GM23338 (cell line): ENCODE data around the gene KPTN. TPM values are rescaled to one million over a fixed set of nuclear protein-coding genes. Genes with fewer than 3 reads are reported as not detected.
A peak's percentile ranks its signal among the peaks of the same experiment; 100 is the strongest.

Experiments
- ATAC-seq: fragments of 200-7000 bp; cut with Tn5 transposase; 3 replicates; pipeline ENCODE4 v1.9.1; 2020
- DNase-seq: peaks from one replicate; pipeline ENCODE4 v3.0.0-alpha.2; 2015; ENCODE audit warnings: low spot score
- H2AFZ ChIP-seq: fragments of 200-600 bp; sonication (generic); 2 replicates; pipeline ENCODE4 v1.8.0; 2016; ENCODE audit warnings: antibody characterized with exemption, mild to moderate bottlenecking, moderate library complexity
- H3F3A ChIP-seq: fragments of 200-600 bp; sonication (generic); replicated peaks from 2 replicates; pipeline ENCODE4 v1.8.0; 2017; ENCODE audit warnings: antibody characterized with exemption, mixed run types, low read depth
- H3K27ac ChIP-seq: fragments of 200-600 bp; sonication (generic); 2 replicates; pipeline ENCODE4 v1.6.1; 2016; ENCODE audit warnings: low read depth
- H3K27me3 ChIP-seq: fragments of 200-600 bp; sonication (generic); 2 replicates; pipeline ENCODE4 v1.8.0; 2016; ENCODE audit warnings: mild to moderate bottlenecking, mixed run types, moderate library complexity; ENCODE audit not compliant: insufficient read depth
- H3K36me3 ChIP-seq: fragments of 200-600 bp; sonication (generic); 2 replicates; pipeline ENCODE4 v1.8.0; 2016; ENCODE audit warnings: mild to moderate bottlenecking; ENCODE audit not compliant: insufficient read depth
- H3K4me1 ChIP-seq: fragments of 200-600 bp; sonication (generic); 2 replicates; pipeline ENCODE4 v1.8.0; 2016; ENCODE audit warnings: mild to moderate bottlenecking, moderate library complexity; ENCODE audit not compliant: insufficient read depth
- H3K4me2 ChIP-seq: fragments of 200-600 bp; sonication (generic); 2 replicates; pipeline ENCODE4 v1.7.1; 2017; ENCODE audit warnings: mixed run types
- H3K4me3 ChIP-seq: fragments of 200-600 bp; sonication (generic); 2 replicates; pipeline ENCODE4 v1.6.1; 2016; ENCODE audit warnings: mixed run types
- H3K79me2 ChIP-seq: fragments of 200-600 bp; sonication (generic); replicated peaks from 2 replicates; pipeline ENCODE4 v1.8.0; 2017; ENCODE audit warnings: mild to moderate bottlenecking; ENCODE audit not compliant: insufficient read depth
- H3K9me2 ChIP-seq: fragments of 200-600 bp; sonication (generic); 2 replicates; pipeline ENCODE4 v1.8.0; 2017; ENCODE audit not compliant: insufficient read depth
- H4K20me1 ChIP-seq: fragments of 200-600 bp; sonication (generic); replicated peaks from 2 replicates; pipeline ENCODE4 v1.8.0; 2017; ENCODE audit warnings: mild to moderate bottlenecking; ENCODE audit not compliant: insufficient read depth
- H3K27ac Mint-ChIP-seq: 2 replicates; pipeline ENCODE4 v1.8.0; 2020; ENCODE audit warnings: inconsistent platforms, mild to moderate bottlenecking, moderate library complexity, mixed read lengths
- H3K27me3 Mint-ChIP-seq: 3 replicates; pipeline ENCODE4 v1.8.0; 2022; ENCODE audit warnings: low read depth, mild to moderate bottlenecking, moderate library complexity, mixed read lengths, inconsistent platforms; ENCODE audit not compliant: insufficient read depth, poor library complexity
- H3K36me3 Mint-ChIP-seq: 3 replicates; pipeline ENCODE4 v1.8.0; 2021; ENCODE audit warnings: low read depth, mild to moderate bottlenecking, inconsistent platforms, moderate library complexity, mixed read lengths
- H3K4me1 Mint-ChIP-seq: 3 replicates; pipeline ENCODE4 v1.8.0; 2020; ENCODE audit warnings: mild to moderate bottlenecking, inconsistent platforms, mixed read lengths
- H3K4me3 Mint-ChIP-seq: 3 replicates; pipeline ENCODE4 v1.8.0; 2021; ENCODE audit warnings: moderate library complexity, mild to moderate bottlenecking, inconsistent platforms, mixed read lengths
- H3K9me3 Mint-ChIP-seq: 3 replicates; pipeline ENCODE4 v1.8.0; 2020; ENCODE audit warnings: moderate library complexity, mild to moderate bottlenecking, inconsistent platforms, mixed read lengths
- CTCF ChIP-seq, 2 experiments: fragments of 200-600 bp in 1 of 2; sonication (generic) in 1 of 2; conservative IDR thresholded peaks; 2 replicates each; pipeline versions ENCODE4 v1.5.1 to v1.6.1; 2016 to 2017; ENCODE audit warnings: antibody characterized with exemption in 2 of 2, low read depth in 2 of 2, mild to moderate bottlenecking in 2 of 2, moderate library complexity in 1 of 2
- ETS1 ChIP-seq: IDR thresholded peaks from 2 replicates; pipeline ENCODE4 v1.6.1; 2016; ENCODE audit warnings: antibody characterized with exemption
- NANOG ChIP-seq: IDR thresholded peaks from 2 replicates; pipeline ENCODE4 v1.6.1; 2016; ENCODE audit warnings: antibody characterized with exemption, borderline replicate concordance
- REST ChIP-seq: IDR thresholded peaks from one replicate; pipeline ENCODE4 v1.6.1; 2018; ENCODE audit warnings: antibody characterized with exemption; ENCODE audit not compliant: unreplicated experiment
- ZNF114 ChIP-seq: fragments of 250-450 bp; sonication (Bioruptor Pico); IDR thresholded peaks from 2 replicates; pipeline ENCODE4 v1.5.0; 2020; ENCODE audit warnings: mild to moderate bottlenecking, moderate library complexity
- ZNF331 ChIP-seq: fragments of 250-450 bp; sonication (Bioruptor Pico); IDR thresholded peaks from 2 replicates; pipeline ENCODE4 v1.5.0; 2020; ENCODE audit warnings: low read depth, mild to moderate bottlenecking, moderate library complexity
- ZNF462 ChIP-seq: fragments of 250-450 bp; sonication (Bioruptor Pico); IDR thresholded peaks from 2 replicates; pipeline ENCODE4 v1.5.0; 2020; ENCODE audit warnings: mild to moderate bottlenecking, moderate library complexity
- polyA plus RNA-seq: library from polyadenylated mRNA; unstranded; fragments of >200 nt; fragmentation: Nextera tagmentation; extraction: Ambion mirVana; gene quantifications from 2 replicates; pipeline ENCODE4 v1.2.1, GENCODE V29; 2016
- total RNA-seq: library from RNA; depleted of rRNA; stranded (reverse); fragments of >200 nt; shearing (Covaris generic); gene quantifications from 2 replicates; pipeline ENCODE4 v1.2.3, GENCODE V29; 2014

The KPTN gene
- total and polyA plus RNA-seq, 2 experiments from 2014 or later, result 19.8 to 26.2 TPM

GRCh38 chr19:47514869-47515588, 31.0 kb upstream of the KPTN start, which contains the start of gene NAPA (continued):
- 0 out of 2 replicates have a peak, but pooled peaks have one; percentile 17 for TF ChIP-seq ETS1
- TF ChIP-seq CTCF (conservative IDR thresholded peaks at IDR 0.05; ENCODE audit: low read depth in 2 of 2), result 0 out of 4 replicates have a peak, but pooled peaks of 1 of the 2 experiments have one; percentile 74
- TF ChIP-seq NANOG, result no peak
- no peak for TF ChIP-seq REST

GRCh38 chr19:47514151-47514868, 30.3 kb upstream of the KPTN start:
- Histone ChIP-seq H3K27me3 (no peaks in the 10 kb centered on the region), H2AFZ (0 out of 2 replicates have a peak overlapping the region, but pooled peaks have one; percentile 61), H3F3A (no peaks in the 10 kb centered on the region), H3K27ac (0 out of 2 replicates have a peak overlapping the region, but pooled peaks have one; percentile 69), H3K4me3 (peak overlapping the region; percentile 99), H4K20me1 (peaks cover 4% of the 10 kb centered on the region), H3K79me2 (peaks cover 49% of the 10 kb centered on the region), H3K36me3 (no peaks in the 10 kb centered on the region), H3K9me2 (no peaks in the 10 kb centered on the region), H3K4me1 (peaks cover 9% of the 10 kb centered on the region; the same call in 1 of the 2 replicates), H3K4me2 (peak overlapping the region; percentile 98)
- Mint-ChIP-seq H3K27ac (peak overlapping the region; percentile 95), H3K4me1 (peaks cover 25% of the 10 kb centered on the region), H3K27me3 (peaks cover 29% of the 10 kb centered on the region), H3K36me3 (no peaks in the 10 kb centered on the region), H3K9me3 (no peaks in the 10 kb centered on the region; the same call in 2 of the 3 replicates), H3K4me3 (peak overlapping the region; percentile 97)
- DNase-seq (no peak), ATAC-seq (peak; percentile 8)
- no peak for TF ChIP-seq NANOG
- TF ChIP-seq ETS1, result no peak
- no peak for TF ChIP-seq ZNF114 (CRISPR knock-in tag)
- TF ChIP-seq ZNF331 (CRISPR knock-in tag), result no peak
- TF ChIP-seq ZNF462 (CRISPR knock-in tag), result no peak
